Measurements from ENCODE around the gene ATOSB. TPM values are rescaled to one million over a fixed set of nuclear protein-coding genes. Genes with fewer than 3 reads are reported as not detected.

ATOSB gene
- total and polyA plus RNA-seq, 12 donors = 12.1 to 51.2 (median 18.0) TPM

GRCh38 chr9:35105571-35106342 lies 9.9 kb downstream of the ATOSB start:
- DNase-seq = peak in 2 of 7 donors; percentile 24 to 51
- Histone ChIP-seq H3K36me3 (replicated peaks in 1 of 2) (peaks cover 0 to 50% of the 10 kb centered on the region in 2 donors), H3K27ac (no peak overlapping the region), H3K4me1 (replicated peaks in 1 of 2) (peaks cover 17 to 30% of the 10 kb centered on the region in 2 donors), H3K4me3 (no peak overlapping the region), H3K27me3 (no peaks in the 10 kb centered on the region), H3K9me3 (replicated peaks in 1 of 3) (no peaks in the 10 kb centered on the region)
- 88 to 95% (median 91%) methylated on average over 11 to 13 of the region's 13 CpGs for WGBS, 4 donors
- TF ChIP-seq CTCF (IDR thresholded peaks at IDR 0.05) (no peak), POLR2A (IDR thresholded peaks at IDR 0.05) (no peak)
- intact Hi-C loops (cut with DNase I) = no loop called here

GRCh38 chr9:35105126-35105525 lies 10.5 kb downstream of the ATOSB start:
- H3K9me3 ChIP-seq (replicated peaks in 1 of 3) = no peaks in the 10 kb centered on the region
- H3K27me3 ChIP-seq = no peaks in the 10 kb centered on the region
- no peak overlapping the region for H3K27ac ChIP-seq
- H3K36me3 ChIP-seq (replicated peaks in 1 of 2) = peaks cover 0 to 56% of the 10 kb centered on the region in 2 donors
- intact Hi-C loops (cut with DNase I) = no loop called here
- TF ChIP-seq CTCF (IDR thresholded peaks at IDR 0.05) = no peak
- no peak for TF ChIP-seq POLR2A (IDR thresholded peaks at IDR 0.05)
- peak in 1 of 7 donors; percentile 48 for DNase-seq
- WGBS, 4 donors = 88 to 93% (median 92%) methylated on average over 12 of the region's 12 CpGs
- no peak overlapping the region for H3K4me3 ChIP-seq
- peaks cover 11 to 23% of the 10 kb centered on the region in 2 donors for H3K4me1 ChIP-seq (replicated peaks in 1 of 2)

- Histone ChIP-seq H3K4me3 (no peak overlapping the region), H3K36me3 (replicated peaks in 1 of 2) (peaks cover 0 to 62% of the 10 kb centered on the region in 2 donors), H3K27me3 (no peaks in the 10 kb centered on the region), H3K4me1 (replicated peaks in 1 of 2) (peaks cover 7 to 18% of the 10 kb centered on the region in 2 donors), H3K27ac (no peak overlapping the region), H3K9me3 (replicated peaks in 1 of 3) (no peaks in the 10 kb centered on the region)
- 86 to 92% (median 90%) methylated on average over 4 of the region's 4 CpGs for WGBS, 4 donors
- peak in 1 of 7 donors; percentile 35 for DNase-seq
- TF ChIP-seq CTCF (IDR thresholded peaks at IDR 0.05) = no peak
- intact Hi-C loops (cut with DNase I) = no loop called here
Measured at GRCh38 chr9:35104586-35104985, 11.1 kb downstream of the ATOSB start.

GRCh38 chr9:35103660-35104191 lies 11.9 kb downstream of the ATOSB start:
- H3K4me3 ChIP-seq = peak overlapping the region in 1 of 4 donors; percentile 78
- DNase-seq = no peak
- no peak for TF ChIP-seq POLR2A (IDR thresholded peaks at IDR 0.05)
- TF ChIP-seq CTCF (IDR thresholded peaks at IDR 0.05) = no peak

More at GRCh38 chr9:35103660-35104191, 11.9 kb downstream of the ATOSB start:
- Histone ChIP-seq H3K9me3 (replicated peaks in 1 of 3) (no peaks in the 10 kb centered on the region), H3K27me3 (no peaks in the 10 kb centered on the region), H3K4me1 (replicated peaks in 1 of 2) (peaks cover 7 to 18% of the 10 kb centered on the region in 2 donors), H3K36me3 (replicated peaks in 1 of 2) (peaks cover 0 to 66% of the 10 kb centered on the region in 2 donors), H3K27ac (peak overlapping the region in 4 of 5 donors; percentile 63 to 89 (median 77))
- 31 to 42% (median 37%) methylated on average over 5 of the region's 5 CpGs for WGBS, 4 donors
- intact Hi-C loops (cut with DNase I) = no loop called here
